Measurements from ENCODE around the gene MPP1.

MPP1 gene

GRCh38 chrX:154791467-154791866, 13.8 kb downstream of the MPP1 start:
- DNase-seq (ENCODE audit: low read depth, low spot score): no peak
- H3K4me3 ChIP-seq (ENCODE audit: low read depth, low read length): no peak overlapping the region
- TF ChIP-seq CTCF (IDR thresholded peaks at IDR 0.05; ENCODE audit: low read depth, low read length): no peak
- in situ Hi-C loops (cut with HindIII; ENCODE audit: low sequenced_read_pairs): no loop called here

GRCh38 chrX:154785716-154786115, 19.6 kb downstream of the MPP1 start:
- TF ChIP-seq CTCF (IDR thresholded peaks at IDR 0.05; ENCODE audit: low read depth, low read length): no peak
- no peak overlapping the region for H3K4me3 ChIP-seq (ENCODE audit: low read depth, low read length)
- no peak for DNase-seq (ENCODE audit: low read depth, low spot score)
- in situ Hi-C loops (cut with HindIII; ENCODE audit: low sequenced_read_pairs): no loop called here

GRCh38 chrX:154784149-154784995, 20.9 kb downstream of the MPP1 start:
- in situ Hi-C loops (cut with HindIII; ENCODE audit: low sequenced_read_pairs): no loop called here
- no peak for TF ChIP-seq CTCF (IDR thresholded peaks at IDR 0.05; ENCODE audit: low read depth, low read length)
- no peak overlapping the region for H3K4me3 ChIP-seq (ENCODE audit: low read depth, low read length)

GRCh38 chrX:154780968-154781367, 24.3 kb downstream of the MPP1 start:
- DNase-seq (ENCODE audit: low read depth, low spot score): no peak
- H3K4me3 ChIP-seq (ENCODE audit: low read depth, low read length): no peak overlapping the region
- no peak for TF ChIP-seq CTCF (IDR thresholded peaks at IDR 0.05; ENCODE audit: low read depth, low read length)
- in situ Hi-C loops (cut with HindIII; ENCODE audit: low sequenced_read_pairs): no loop called here

More at GRCh38 chrX:154784149-154784995, 20.9 kb downstream of the MPP1 start:
- DNase-seq (ENCODE audit: low read depth, low spot score): no peak

- H3K4me3 ChIP-seq (ENCODE audit: low read depth, low read length): no peak overlapping the region
- DNase-seq (ENCODE audit: low read depth, low spot score): peak; percentile 2
- TF ChIP-seq CTCF (IDR thresholded peaks at IDR 0.05; ENCODE audit: low read depth, low read length): no peak
- in situ Hi-C loops (cut with HindIII; ENCODE audit: low sequenced_read_pairs): no loop called here
These were observed 26.0 kb downstream of the MPP1 start for GRCh38 chrX:154779261-154779660.

GRCh38 chrX:154776753-154777152, 28.5 kb downstream of the MPP1 start:
- TF ChIP-seq CTCF (IDR thresholded peaks at IDR 0.05; ENCODE audit: low read depth, low read length): no peak
- in situ Hi-C loops (cut with HindIII; ENCODE audit: low sequenced_read_pairs): no loop called here
- no peak for DNase-seq (ENCODE audit: low read depth, low spot score)
- H3K4me3 ChIP-seq (ENCODE audit: low read depth, low read length): no peak overlapping the region

All from astrocyte of the spinal cord (primary cell).